Kidney epithelial cell (primary cell): ENCODE results near the gene ADAMTS4. TPM values are rescaled to one million over a fixed set of nuclear protein-coding genes. Genes with fewer than 3 reads are reported as not detected.

Experiments
- DNase-seq: peaks from one replicate; pipeline ENCODE4 v3.0.0-alpha.2; 2010; ENCODE audit warnings: low read depth
- H3K27me3 ChIP-seq: 2 replicates; pipeline ENCODE4 v1.6.0; 2011; ENCODE audit warnings: low read length; ENCODE audit not compliant: control insufficient read depth, insufficient read depth
- H3K36me3 ChIP-seq: 2 replicates; pipeline ENCODE4 v1.5.1; 2011; ENCODE audit warnings: low read length; ENCODE audit not compliant: control insufficient read depth, insufficient read depth
- H3K4me3 ChIP-seq: 2 replicates; pipeline ENCODE4 v1.5.1; 2011; ENCODE audit warnings: low read depth, mild to moderate bottlenecking, control low read depth, low read length
- CTCF ChIP-seq: IDR thresholded peaks from 2 replicates; pipeline ENCODE4 v1.5.1; 2011; ENCODE audit warnings: mild to moderate bottlenecking, moderate library complexity, low read length, control low read depth, inconsistent platforms; ENCODE audit not compliant: insufficient read depth, poor library complexity, severe bottlenecking
- total RNA-seq: library from RNA; depleted of rRNA; stranded (reverse); fragments of >200 nt; gene quantifications from 2 replicates; pipeline ENCODE4 v1.2.3, GENCODE V29; 2015

ADAMTS4 gene
- total RNA-seq, 1 donor from 2014 or later: 0.33 TPM

- H3K4me3 ChIP-seq: no peak overlapping the region
- DNase-seq: no peak
- TF ChIP-seq CTCF: no peak
- no peaks in the 10 kb centered on the region for H3K36me3 ChIP-seq
- H3K27me3 ChIP-seq: no peaks in the 10 kb centered on the region
These were observed 19.0 kb upstream of the ADAMTS4 start for GRCh38 chr1:161217831-161218230.

- H3K4me3 ChIP-seq: no peak overlapping the region
- TF ChIP-seq CTCF: no peak
- peak; percentile 45 for DNase-seq
- H3K36me3 ChIP-seq: no peaks in the 10 kb centered on the region
- H3K27me3 ChIP-seq: no peaks in the 10 kb centered on the region
These were observed 18.3 kb upstream of the ADAMTS4 start for GRCh38 chr1:161216945-161217712.

GRCh38 chr1:161215076-161215475 lies 16.2 kb upstream of the ADAMTS4 start, which contains the start of gene FCER1G:
TSS of gene FCER1G (plus strand) at chr1:161215295. CDS start at chr1:161215322, 27 bp downstream.
- peaks cover 1% of the 10 kb centered on the region for H3K36me3 ChIP-seq
- TF ChIP-seq CTCF: no peak
- no peak for DNase-seq
- no peaks in the 10 kb centered on the region for H3K27me3 ChIP-seq
- H3K4me3 ChIP-seq: no peak within 1 kb of the TSS

- no peak for TF ChIP-seq CTCF
These were observed 15.5 kb upstream of the ADAMTS4 start for GRCh38 chr1:161214369-161214768.

GRCh38 chr1:161209790-161210409 lies 11.0 kb upstream of the ADAMTS4 start:
- no peak for DNase-seq
- Histone ChIP-seq H3K36me3 (peaks cover 4% of the 10 kb centered on the region), H3K4me3 (no peak overlapping the region), H3K27me3 (no peaks in the 10 kb centered on the region)
- peak; percentile 95 for TF ChIP-seq CTCF

More at GRCh38 chr1:161214369-161214768, 15.5 kb upstream of the ADAMTS4 start:
- DNase-seq: no peak
- H3K4me3 ChIP-seq: no peak overlapping the region
- H3K27me3 ChIP-seq: no peaks in the 10 kb centered on the region
- H3K36me3 ChIP-seq: peaks cover 1% of the 10 kb centered on the region
